Mucosa of stomach (tissue), 1 donor: ENCODE results near the gene ACKR1.

ENCODE experiments used
- H3K27me3 ChIP-seq: one replicate; pipeline ENCODE4 v1.7.0; 2013; ENCODE audit warnings: mild to moderate bottlenecking, low read length; ENCODE audit not compliant: control insufficient read depth, insufficient read depth
- H3K36me3 ChIP-seq: one replicate; pipeline ENCODE4 v1.7.0; 2013; ENCODE audit warnings: low read length; ENCODE audit not compliant: control insufficient read depth, insufficient read depth
- H3K4me1 ChIP-seq: one replicate; pipeline ENCODE4 v1.7.0; 2013; ENCODE audit warnings: mild to moderate bottlenecking, low read length; ENCODE audit not compliant: control insufficient read depth, insufficient read depth
- H3K4me3 ChIP-seq: one replicate; pipeline ENCODE4 v1.7.0; 2013; ENCODE audit warnings: low read length
- H3K9ac ChIP-seq: one replicate; pipeline ENCODE4 v1.7.0; 2013; ENCODE audit warnings: mild to moderate bottlenecking, low read length, moderate library complexity
- H3K9me3 ChIP-seq: one replicate; pipeline ENCODE4 v1.7.0; 2013; ENCODE audit warnings: mild to moderate bottlenecking, low read length, moderate library complexity; ENCODE audit not compliant: control insufficient read depth
- donor health status: Pancreatic carcinoma.

The ACKR1 gene

DNA sequence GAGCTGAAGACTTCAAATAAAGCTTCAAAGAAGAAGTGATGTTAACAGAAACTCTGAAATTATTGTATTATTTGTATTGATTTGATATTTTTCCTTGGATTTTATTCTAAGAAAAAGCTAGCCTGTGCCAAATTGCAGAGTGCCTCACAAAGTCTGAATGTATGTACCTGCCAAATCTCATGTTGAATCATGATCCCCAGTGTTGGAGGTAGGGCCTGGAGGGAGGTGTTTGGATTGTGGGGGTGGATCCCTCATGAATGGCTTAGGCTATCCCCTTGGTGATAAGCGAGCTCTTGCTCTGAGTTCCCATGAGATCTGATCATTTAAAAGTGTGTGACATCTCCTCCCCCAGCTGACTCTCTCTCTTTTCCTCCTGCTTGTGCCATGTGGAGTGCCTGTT lies 43.6 kb downstream of the ACKR1 start:
- no peaks in the 10 kb centered on the region for H3K27me3 ChIP-seq
- no peaks in the 10 kb centered on the region for H3K9me3 ChIP-seq
- H3K4me3 ChIP-seq = no peak overlapping the region
- no peak overlapping the region for H3K9ac ChIP-seq
- H3K4me1 ChIP-seq = no peaks in the 10 kb centered on the region
- no peaks in the 10 kb centered on the region for H3K36me3 ChIP-seq

- Histone ChIP-seq H3K27me3 (no peaks in the 10 kb centered on the region), H3K9ac (no peak overlapping the region), H3K36me3 (no peaks in the 10 kb centered on the region), H3K4me3 (no peak overlapping the region), H3K4me1 (no peaks in the 10 kb centered on the region), H3K9me3 (no peaks in the 10 kb centered on the region)
Measured at GRCh38 chr1:159250638-159251216, 46.1 kb downstream of the ACKR1 start.
